Pancreas (tissue), 10 donors: ENCODE measurements around the gene ZP2. TPM values are rescaled to one million over a fixed set of nuclear protein-coding genes. Genes with fewer than 3 reads are reported as not detected.

Source experiments
- ATAC-seq, 4 donors: fragments of 200-7000 bp; cut with Tn5 transposase; one replicate each; pipeline versions ENCODE4 v1.8.0 to v1.9.1; 2020; ENCODE audit warnings: mild to moderate bottlenecking in 4 of 4, moderate library complexity in 4 of 4
- DNase-seq, 6 donors: peaks; one replicate each; pipeline ENCODE4 v3.0.0-alpha.2; 2020
- FAIRE-seq: peaks from 2 replicates; lab custom pipeline; 2012; peaks lifted over from hg19 to GRCh38; lab: Jason Lieb, UNC
- H3K27ac ChIP-seq, 4 donors: fragments of 200-600 bp; sonication (generic); 1 replicate in 3 of 4; 2 replicates in 1 of 4; pipeline versions ENCODE4 v1.5.0 to v1.8.0; 2020
- H3K27me3 ChIP-seq, 4 donors: fragments of 200-600 bp; one replicate each; pipeline ENCODE4 v1.8.0; 2021
- H3K36me3 ChIP-seq, 3 donors: fragments of 200-600 bp; sonication (generic) in 1 of 3; one replicate each; pipeline versions ENCODE4 v1.5.0 to v1.8.0; 2020 to 2021
- H3K4me1 ChIP-seq, 3 donors: fragments of 200-600 bp; one replicate each; pipeline ENCODE4 v1.8.0; 2021
- H3K4me3 ChIP-seq, 4 donors: fragments of 200-600 bp; sonication (generic) in 2 of 4; one replicate each; pipeline versions ENCODE4 v1.5.0 to v1.8.0; 2020 to 2021
- H3K9me3 ChIP-seq, 4 donors: fragments of 200-600 bp; one replicate each; pipeline ENCODE4 v1.8.0; 2021
- WGBS, 2 donors: extraction: QIAGEN DNeasy Blood & Tissue Kit; methylation state at CpG; one replicate each; pipeline ENCODE4 v1.1.7; 2013; 5-methylcytosine and 5-hydroxymethylcytosine counted together
- intact Hi-C, 3 donors: fragments of 100-400 bp; cut with DNase I; formaldehyde crosslinking; loops; one replicate each; pipeline versions ENCODE4 v1.11.1 to v1.14.2; 2022
- polyA plus RNA-seq, 2 donors: library from polyadenylated mRNA; stranded (reverse); fragments of 200-250 nt; gene quantifications; one replicate each; pipeline ENCODE4 v1.2.3, GENCODE V29; 2013
- total RNA-seq, 6 donors: library from RNA; stranded (reverse); fragmentation: NEBNext Ultra II Directional in 4 of 6; extraction: Animal tissue kit (Norgen Biotek cat#: 25700) in 4 of 6; gene quantifications; one replicate each; pipeline versions ENCODE4 v1.2.1 to v1.2.4, GENCODE V29; 2021 to 2023
- TF ChIP-seq, protein P1 (sequence below), 4 donors: fragments of 200-600 bp; sonication (generic) in 3 of 4; IDR thresholded peaks; one replicate each; pipeline versions ENCODE4 v1.5.0 to v1.8.0; 2021; ENCODE audit warnings: antibody characterized with exemption in 4 of 4
- donor health status: healthy with polysubstance abuse.
- donor health status: DM: no; HTN: no; CAD: no; lungs with moderate emphysema.
- donor health status: DM: no; HTN: no; CAD: no.
- donor health status: control.
- donor health status: control.
- donor health status: Bipolar disorder and iron deficiency.
- donor health status: DM: yes; HTN: yes; CAD: no.
- donor health status: DM: no; HTN: no; CAD: no.
- donor health status: DM: no; HTN: no; CAD: no.
- donor health status: DM: yes; HTN: yes; CAD: no.

ZP2 gene
- total and polyA plus RNA-seq, 8 donors: not detected

DNA sequence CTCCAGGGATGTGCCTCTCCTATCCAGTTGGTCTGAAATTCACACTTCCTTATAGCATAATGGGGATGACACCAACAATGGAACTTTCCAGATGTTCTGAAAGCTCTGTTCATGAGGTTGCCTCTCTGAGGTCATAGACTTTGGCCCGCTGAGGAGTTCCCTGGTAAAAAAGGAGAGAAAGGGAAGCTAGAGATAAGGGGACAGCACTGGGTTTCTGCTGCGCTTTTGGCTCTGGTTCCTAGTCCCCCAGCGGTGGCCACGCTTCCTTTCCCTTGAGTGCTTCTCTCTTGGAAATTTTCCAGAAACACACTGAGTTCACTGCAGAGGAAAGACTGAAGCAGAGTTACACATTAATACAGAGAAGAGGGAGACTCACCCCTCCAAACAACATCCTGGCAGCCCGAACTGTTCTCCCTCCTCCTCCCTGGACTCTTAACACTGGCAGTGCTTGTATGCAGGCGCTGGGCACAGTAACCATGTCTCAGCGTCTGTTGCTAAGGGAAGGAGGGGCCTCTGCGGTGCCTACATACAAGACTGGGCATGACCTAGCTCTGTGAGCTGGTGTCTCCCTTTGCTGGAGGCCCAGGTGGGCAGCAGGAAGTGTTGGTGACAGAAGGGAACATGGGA is 60.9 kb downstream of the ZP2 start, which contains the start of gene DNAH3:
Gene DNAH3, minus strand, starts transcription at position 472 of the 627 bp plus-strand sequence. CDS start 527 bp downstream, outside the sequence.
- peak within 1 kb of the TSS in 2 of 4 donors; percentile 8 to 28 for H3K27ac ChIP-seq
- H3K4me3 ChIP-seq: no peak within 1 kb of the TSS
- H3K9me3 ChIP-seq: no peaks in the 10 kb centered on the region
- ATAC-seq: peak; percentile 76 to 88 (median 81)
- TF ChIP-seq, protein P1, sequence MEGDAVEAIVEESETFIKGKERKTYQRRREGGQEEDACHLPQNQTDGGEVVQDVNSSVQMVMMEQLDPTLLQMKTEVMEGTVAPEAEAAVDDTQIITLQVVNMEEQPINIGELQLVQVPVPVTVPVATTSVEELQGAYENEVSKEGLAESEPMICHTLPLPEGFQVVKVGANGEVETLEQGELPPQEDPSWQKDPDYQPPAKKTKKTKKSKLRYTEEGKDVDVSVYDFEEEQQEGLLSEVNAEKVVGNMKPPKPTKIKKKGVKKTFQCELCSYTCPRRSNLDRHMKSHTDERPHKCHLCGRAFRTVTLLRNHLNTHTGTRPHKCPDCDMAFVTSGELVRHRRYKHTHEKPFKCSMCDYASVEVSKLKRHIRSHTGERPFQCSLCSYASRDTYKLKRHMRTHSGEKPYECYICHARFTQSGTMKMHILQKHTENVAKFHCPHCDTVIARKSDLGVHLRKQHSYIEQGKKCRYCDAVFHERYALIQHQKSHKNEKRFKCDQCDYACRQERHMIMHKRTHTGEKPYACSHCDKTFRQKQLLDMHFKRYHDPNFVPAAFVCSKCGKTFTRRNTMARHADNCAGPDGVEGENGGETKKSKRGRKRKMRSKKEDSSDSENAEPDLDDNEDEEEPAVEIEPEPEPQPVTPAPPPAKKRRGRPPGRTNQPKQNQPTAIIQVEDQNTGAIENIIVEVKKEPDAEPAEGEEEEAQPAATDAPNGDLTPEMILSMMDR (IDR thresholded peaks at IDR 0.05): no peak
- intact Hi-C loops: no loop called here
- 10 to 20% methylated on average over 8 of the region's 8 CpGs for WGBS, 2 donors
- no peaks in the 10 kb centered on the region for H3K27me3 ChIP-seq
- DNase-seq: peak in 2 of 6 donors; percentile 17 to 34
- no peaks in the 10 kb centered on the region for H3K4me1 ChIP-seq
- no peaks in the 10 kb centered on the region for H3K36me3 ChIP-seq
- FAIRE-seq: no peak

Other genes with a start within 250 kb of the ZP2 start
- under 1 TPM in 1 of 6 donors, not detected in 5; 0.03 TPM for gene DNAH3, start 60.7 kb downstream of the ZP2 start, total RNA-seq
- not detected for gene DNAH3, start 60.7 kb downstream of the ZP2 start, polyA plus RNA-seq
- gene LDAF1, start 52.9 kb downstream of the ZP2 start, total RNA-seq: 10 to 100 TPM in 5 of 6 donors, 1 to 10 TPM in 1; 7.8 to 21.9 (median 12.7) TPM
- gene LDAF1, start 52.9 kb downstream of the ZP2 start, polyA plus RNA-seq: 1 to 10 TPM; 5.1 to 8.8 TPM
- under 1 TPM; 0.16 to 0.72 (median 0.47) TPM for gene ANKS4B, start 22.1 kb upstream of the ZP2 start, total RNA-seq
- under 1 TPM; 0.15 to 0.31 TPM for gene ANKS4B, start 22.1 kb upstream of the ZP2 start, polyA plus RNA-seq
- under 1 TPM in 4 of 6 donors, not detected in 2; 0.12 to 0.22 (median 0.17) TPM for gene CRYM, start 66.7 kb upstream of the ZP2 start, total RNA-seq
- under 1 TPM in 1 of 2 donors, not detected in 1; 0.09 TPM for gene CRYM, start 66.7 kb upstream of the ZP2 start, polyA plus RNA-seq